Endothelial cell of umbilical vein (primary cell): ENCODE measurements around the gene MIR17HG.

Source experiments
- CTCF ChIP-seq, 2 donors: IDR thresholded peaks; 1 replicate in 1 of 2; 2 replicates in 1 of 2; pipeline ENCODE4 v1.5.1; 2011; ENCODE audit warnings: low read length in 2 of 2, mild to moderate bottlenecking in 2 of 2, moderate library complexity in 2 of 2, control low read depth in 1 of 2, inconsistent platforms in 1 of 2, low read depth in 1 of 2; ENCODE audit not compliant: insufficient read depth in 1 of 2; ENCODE audit errors: extremely low read depth in 1 of 2
- EZH2 ChIP-seq: IDR thresholded peaks from 2 replicates; pipeline ENCODE4 v1.6.1; 2012; ENCODE audit warnings: borderline replicate concordance, low read depth, mild to moderate bottlenecking, moderate library complexity, low read length, inconsistent platforms; ENCODE audit not compliant: severe bottlenecking
- FOS ChIP-seq: IDR thresholded peaks from 2 replicates; pipeline ENCODE4 v1.6.1; 2011; ENCODE audit warnings: mild to moderate bottlenecking, low read length, moderate library complexity, borderline replicate concordance; ENCODE audit not compliant: insufficient read depth
- JUN ChIP-seq: IDR thresholded peaks from 2 replicates; pipeline ENCODE4 v1.6.1; 2011; ENCODE audit warnings: borderline replicate concordance, low read depth; ENCODE audit not compliant: insufficient read length, insufficient read depth
- MAX ChIP-seq: IDR thresholded peaks from 2 replicates; pipeline ENCODE4 v1.6.1; 2011; ENCODE audit not compliant: insufficient read depth, insufficient read length
- MYC ChIP-seq: IDR thresholded peaks from one replicate; pipeline ENCODE4 v1.6.1; 2011; ENCODE audit warnings: mild to moderate bottlenecking, low read depth, low read length
- POLR2A ChIP-seq: IDR thresholded peaks from 2 replicates; pipeline ENCODE4 v1.6.1; 2012; ENCODE audit warnings: low read depth, mild to moderate bottlenecking, control low read depth, low read length
- POLR2AphosphoS5 ChIP-seq: IDR thresholded peaks from 2 replicates; pipeline ENCODE4 v1.6.1; 2012; ENCODE audit warnings: low read depth, mild to moderate bottlenecking, control low read depth, low read length, moderate library complexity; ENCODE audit not compliant: insufficient read depth

GRCh38 chr13:91384896-91385295 is 37.4 kb downstream of the MIR17HG start:
- no peak for TF ChIP-seq POLR2AphosphoS5
- TF ChIP-seq FOS = no peak
- no peak for TF ChIP-seq CTCF (IDR thresholded peaks at IDR 0.05; ENCODE audit: extremely low read depth in 1 of 2, insufficient read depth in 1 of 2, low read depth in 1 of 2, low read length in 2 of 2)
- no peak for TF ChIP-seq POLR2A
- TF ChIP-seq EZH2 = no peak
- no peak for TF ChIP-seq JUN
- no peak for TF ChIP-seq MAX
- no peak for TF ChIP-seq MYC
